GM12875 (cell line): Measurements from ENCODE around the gene FEM1A.
"Not testable (repeated sequence)": the region's sequence is repeated elsewhere in the genome, so short reads cannot be mapped to it uniquely, and the experiment has no call there.

Experiments
- H3K4me3 ChIP-seq: one replicate; pipeline ENCODE4 v1.5.1; 2011; ENCODE audit warnings: low read depth, low read length, control low read depth
- TF ChIP-seq, protein P1 (sequence below): IDR thresholded peaks from 2 replicates; pipeline ENCODE4 v1.5.1; 2011; ENCODE audit warnings: low read depth, mild to moderate bottlenecking, control low read depth, inconsistent platforms, low read length, moderate library complexity, borderline replicate concordance; ENCODE audit not compliant: insufficient read depth

The FEM1A gene

DNA sequence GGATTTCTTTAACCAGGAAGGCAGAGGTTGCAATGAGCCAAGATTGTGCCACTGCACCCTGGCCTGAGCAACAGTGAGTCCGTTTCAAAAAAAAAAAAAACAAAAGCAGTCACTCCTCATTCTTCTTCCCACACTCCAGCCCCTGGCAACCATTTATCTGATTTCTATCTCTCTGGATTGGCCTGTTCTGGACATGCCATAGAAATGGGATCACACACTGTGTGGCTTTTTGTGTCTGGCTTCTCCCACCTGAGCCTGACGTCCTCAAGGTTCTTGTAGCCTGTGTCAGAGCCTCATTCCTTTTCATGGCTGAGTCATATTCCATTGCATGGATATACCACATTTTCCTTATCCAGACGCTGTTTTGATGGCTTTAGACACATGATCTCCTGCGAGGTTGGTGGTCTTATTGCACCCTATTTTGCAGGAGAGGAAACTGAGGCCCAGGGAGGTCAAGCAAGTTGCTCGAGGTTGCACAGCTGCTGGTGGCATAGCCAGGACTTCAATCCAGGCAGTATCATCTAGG, 15.8 kb upstream of the FEM1A start:
- TF ChIP-seq, protein P1, sequence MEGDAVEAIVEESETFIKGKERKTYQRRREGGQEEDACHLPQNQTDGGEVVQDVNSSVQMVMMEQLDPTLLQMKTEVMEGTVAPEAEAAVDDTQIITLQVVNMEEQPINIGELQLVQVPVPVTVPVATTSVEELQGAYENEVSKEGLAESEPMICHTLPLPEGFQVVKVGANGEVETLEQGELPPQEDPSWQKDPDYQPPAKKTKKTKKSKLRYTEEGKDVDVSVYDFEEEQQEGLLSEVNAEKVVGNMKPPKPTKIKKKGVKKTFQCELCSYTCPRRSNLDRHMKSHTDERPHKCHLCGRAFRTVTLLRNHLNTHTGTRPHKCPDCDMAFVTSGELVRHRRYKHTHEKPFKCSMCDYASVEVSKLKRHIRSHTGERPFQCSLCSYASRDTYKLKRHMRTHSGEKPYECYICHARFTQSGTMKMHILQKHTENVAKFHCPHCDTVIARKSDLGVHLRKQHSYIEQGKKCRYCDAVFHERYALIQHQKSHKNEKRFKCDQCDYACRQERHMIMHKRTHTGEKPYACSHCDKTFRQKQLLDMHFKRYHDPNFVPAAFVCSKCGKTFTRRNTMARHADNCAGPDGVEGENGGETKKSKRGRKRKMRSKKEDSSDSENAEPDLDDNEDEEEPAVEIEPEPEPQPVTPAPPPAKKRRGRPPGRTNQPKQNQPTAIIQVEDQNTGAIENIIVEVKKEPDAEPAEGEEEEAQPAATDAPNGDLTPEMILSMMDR, result no peak
- no peak overlapping the region for H3K4me3 ChIP-seq

DNA sequence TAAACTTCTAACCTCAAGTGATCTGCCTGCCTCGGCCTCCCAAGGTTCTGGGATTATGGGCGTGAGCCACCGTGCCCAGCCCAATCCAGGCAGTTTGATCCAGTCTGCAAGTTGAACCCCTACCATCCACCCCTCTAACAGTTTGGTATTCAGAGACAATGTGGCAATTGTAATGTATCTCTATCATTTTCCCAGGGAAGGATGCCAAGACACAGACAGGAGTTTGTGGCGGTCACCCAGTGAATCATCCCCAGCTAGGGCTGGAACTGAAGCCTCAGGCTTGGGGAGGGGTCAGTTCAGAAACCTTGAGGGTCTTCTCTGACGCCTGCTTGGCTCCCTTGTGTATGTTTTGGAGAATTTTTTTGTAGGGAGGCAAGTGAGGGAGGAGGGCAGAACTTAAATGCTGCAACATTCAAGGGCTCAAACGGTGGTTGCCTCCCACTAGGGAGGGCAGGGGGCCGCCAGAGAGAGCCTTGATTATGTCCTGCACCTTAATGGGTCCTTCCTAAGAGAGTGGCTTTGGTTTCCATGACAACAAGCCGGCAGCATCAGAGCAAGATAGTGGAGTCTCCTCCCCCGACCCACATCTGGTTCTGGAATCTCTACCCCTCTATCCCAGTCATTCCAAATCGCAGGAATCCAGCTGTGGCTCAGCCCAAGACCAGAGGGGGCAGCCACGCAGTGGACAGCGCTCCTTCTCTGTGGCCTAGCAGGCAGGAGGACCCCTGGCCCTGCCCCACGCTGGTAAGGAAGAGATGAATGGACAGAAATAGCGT, 14.9 kb upstream of the FEM1A start:
- TF ChIP-seq, protein P1, result no peak
- H3K4me3 ChIP-seq, result no peak overlapping the region

DNA sequence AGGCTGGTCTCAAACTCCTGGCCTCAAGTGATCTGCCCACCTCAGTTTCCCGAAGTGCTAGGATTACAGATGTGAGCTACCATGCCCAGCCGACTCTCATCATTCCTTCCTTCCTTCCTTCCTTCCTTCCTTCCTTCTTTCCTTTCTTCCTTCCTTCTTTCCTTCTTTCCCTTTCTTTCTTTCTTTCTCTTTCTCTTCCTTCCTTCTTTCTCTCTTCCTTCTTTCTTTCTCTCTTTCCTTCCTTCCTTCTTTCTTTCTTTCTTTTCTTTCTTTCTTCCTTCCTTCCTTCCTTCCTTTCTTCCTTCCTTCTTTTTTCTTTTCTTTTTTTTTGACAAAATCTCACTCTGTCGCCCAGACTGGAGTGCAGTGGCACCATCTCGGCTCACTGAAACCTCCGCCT, 13.4 kb upstream of the FEM1A start:
- H3K4me3 ChIP-seq, result not testable (repeated sequence)

DNA sequence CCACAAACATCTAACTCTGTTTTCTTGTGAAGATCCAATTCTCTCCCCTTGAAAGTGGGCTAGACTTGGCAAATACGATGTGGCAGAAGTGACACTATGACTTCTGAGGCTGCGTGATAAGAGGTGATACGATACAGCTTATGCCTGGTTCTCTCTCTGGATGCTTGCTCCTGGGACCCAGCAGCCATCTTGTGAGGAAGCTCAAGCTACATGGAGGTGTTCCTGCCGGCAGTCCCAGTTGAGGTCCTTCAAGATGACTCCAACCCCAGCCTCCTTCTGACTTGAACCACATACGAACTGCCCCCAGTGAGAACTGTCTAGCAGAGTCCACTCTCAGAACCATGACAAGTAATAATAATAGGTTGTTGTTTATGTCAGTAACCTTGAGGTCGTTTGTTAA, 10.7 kb upstream of the FEM1A start:
- H3K4me3 ChIP-seq, result no peak overlapping the region
- TF ChIP-seq, protein P1, result no peak

GRCh38 chr19:4781801-4782200, 9.7 kb upstream of the FEM1A start:
- TF ChIP-seq, protein P1, result no peak
- H3K4me3 ChIP-seq, result no peak overlapping the region

- not testable (repeated sequence) for H3K4me3 ChIP-seq
These were observed 5.0 kb upstream of the FEM1A start for GRCh38 chr19:4786412-4787016.

GRCh38 chr19:4792019-4792865, 708 bp downstream of the FEM1A start:
- peak overlapping the region; percentile 92 for H3K4me3 ChIP-seq

- H3K4me3 ChIP-seq, result peak overlapping the region; percentile 92
These were observed 1.3 kb downstream of the FEM1A start for GRCh38 chr19:4792866-4793195.

- H3K4me3 ChIP-seq, result not testable (repeated sequence)
These were observed 1.7 kb downstream of the FEM1A start for GRCh38 chr19:4793278-4793677.

DNA sequence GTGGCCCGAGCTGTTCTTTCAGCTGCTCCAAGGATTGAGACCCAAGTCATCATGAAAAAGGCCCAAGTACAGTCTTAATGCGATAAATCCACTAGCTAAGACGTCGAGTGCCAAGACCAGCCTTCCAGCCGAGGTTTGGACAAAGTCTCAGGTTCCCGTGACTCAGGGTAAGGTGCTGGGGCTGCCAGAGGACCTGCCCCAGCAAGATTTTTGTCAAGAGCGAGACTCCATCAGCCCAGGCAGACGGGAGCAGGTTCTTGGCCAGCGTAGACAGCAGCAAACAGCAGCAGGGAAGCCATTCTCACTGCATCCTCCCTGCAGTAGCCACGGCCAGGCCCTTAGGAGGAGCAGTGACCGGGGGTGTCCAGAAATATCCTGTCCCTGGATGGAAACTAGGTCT, 3.4 kb downstream of the FEM1A start:
- TF ChIP-seq, protein P1, result no peak
- H3K4me3 ChIP-seq, result no peak overlapping the region
